ENCODE measurements around the gene EDN3.

DNA sequence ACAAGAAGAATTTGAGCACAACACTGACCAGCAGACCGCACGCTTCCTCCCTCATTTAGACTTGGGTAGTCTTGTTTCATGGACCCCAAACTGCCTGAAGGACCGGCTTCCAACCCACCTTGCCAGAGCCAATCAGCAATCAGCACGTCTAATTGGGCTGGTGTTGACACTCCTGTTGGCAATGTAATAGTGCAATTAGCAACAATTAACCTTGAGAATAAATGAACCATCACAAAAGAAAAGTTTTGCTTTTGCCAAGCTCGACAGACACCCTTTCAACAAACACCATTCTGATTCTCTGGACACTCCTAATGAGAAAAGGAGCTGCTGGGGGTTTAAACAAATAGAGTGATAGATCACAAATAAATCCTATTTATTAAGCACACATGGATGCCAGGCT lies 61.0 kb downstream of the EDN3 start:
- TF ChIP-seq, protein P1, sequence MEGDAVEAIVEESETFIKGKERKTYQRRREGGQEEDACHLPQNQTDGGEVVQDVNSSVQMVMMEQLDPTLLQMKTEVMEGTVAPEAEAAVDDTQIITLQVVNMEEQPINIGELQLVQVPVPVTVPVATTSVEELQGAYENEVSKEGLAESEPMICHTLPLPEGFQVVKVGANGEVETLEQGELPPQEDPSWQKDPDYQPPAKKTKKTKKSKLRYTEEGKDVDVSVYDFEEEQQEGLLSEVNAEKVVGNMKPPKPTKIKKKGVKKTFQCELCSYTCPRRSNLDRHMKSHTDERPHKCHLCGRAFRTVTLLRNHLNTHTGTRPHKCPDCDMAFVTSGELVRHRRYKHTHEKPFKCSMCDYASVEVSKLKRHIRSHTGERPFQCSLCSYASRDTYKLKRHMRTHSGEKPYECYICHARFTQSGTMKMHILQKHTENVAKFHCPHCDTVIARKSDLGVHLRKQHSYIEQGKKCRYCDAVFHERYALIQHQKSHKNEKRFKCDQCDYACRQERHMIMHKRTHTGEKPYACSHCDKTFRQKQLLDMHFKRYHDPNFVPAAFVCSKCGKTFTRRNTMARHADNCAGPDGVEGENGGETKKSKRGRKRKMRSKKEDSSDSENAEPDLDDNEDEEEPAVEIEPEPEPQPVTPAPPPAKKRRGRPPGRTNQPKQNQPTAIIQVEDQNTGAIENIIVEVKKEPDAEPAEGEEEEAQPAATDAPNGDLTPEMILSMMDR (optimal IDR thresholded peaks at IDR 0.05 in 1 of 3, IDR thresholded peaks at IDR 0.05 in 1 of 3, conservative IDR thresholded peaks at IDR 0.05 in 1 of 3; ENCODE audit: extremely low read depth in 1 of 3, insufficient read depth in 2 of 3, low read length in 3 of 3): no peak
- no peak for TF ChIP-seq EZH2 (IDR thresholded peaks at IDR 0.05; ENCODE audit: low read length)

Measured in keratinocyte (primary cell).